MM.1S (cell line): Measurements from ENCODE around the gene PNMA3.
"Not testable (repeated sequence)": the region's sequence is repeated elsewhere in the genome, so short reads cannot be mapped to it uniquely, and the experiment has no call there.

ENCODE experiments used
- CTCF ChIP-seq: fragments of 300-600 bp; sonication (generic); IDR thresholded peaks from 2 replicates; pipeline ENCODE4 v1.5.1; 2016; ENCODE audit warnings: antibody characterized with exemption, low read length, mixed read lengths
- EZH2 ChIP-seq: fragments of 300-600 bp; sonication (generic); optimal IDR thresholded peaks from 2 replicates; pipeline ENCODE3; 2017; ENCODE audit warnings: low read depth, mild to moderate bottlenecking, antibody characterized with exemption, low read length, mixed read lengths

DNA sequence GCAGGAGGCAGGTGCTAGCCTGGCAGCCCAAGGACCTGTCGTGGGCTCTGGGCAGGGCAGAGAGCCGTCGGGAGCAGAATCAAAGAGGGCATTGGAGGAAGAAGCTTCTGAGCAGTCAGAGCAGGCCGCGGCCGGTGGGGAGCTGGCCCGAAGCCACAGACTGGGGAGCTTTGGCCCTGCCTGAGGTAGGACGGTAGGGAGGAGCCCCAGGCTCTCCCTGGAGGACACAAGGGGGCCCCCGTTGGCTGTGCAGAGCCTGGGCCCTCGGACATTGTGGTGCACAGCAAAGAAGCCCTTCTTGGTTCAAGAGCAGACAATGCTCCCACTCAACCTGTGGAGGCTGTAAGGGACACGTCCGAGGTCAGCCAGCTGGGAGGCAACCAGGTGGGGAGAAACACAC is 10.1 kb downstream of the PNMA3 start:
- TF ChIP-seq CTCF, EZH2: not testable (repeated sequence)
